Peyer's patch (tissue), 4 donors: ENCODE results near the gene GTPBP3. TPM values are rescaled to one million over a fixed set of nuclear protein-coding genes. Genes with fewer than 3 reads are reported as not detected.

ENCODE experiments used
- DNase-seq, 3 donors: peaks; one replicate each; pipeline ENCODE4 v3.0.0-alpha.2; 2017 to 2019
- H3K27ac ChIP-seq, 4 donors: fragments of 200-600 bp; sonication (generic); one replicate each; pipeline ENCODE4 v1.5.1; 2016 to 2019
- H3K27me3 ChIP-seq, 2 donors: fragments of 200-600 bp; sonication (generic); one replicate each; pipeline ENCODE4 v1.5.1; 2019
- H3K36me3 ChIP-seq, 3 donors: fragments of 200-600 bp; sonication (generic); one replicate each; pipeline ENCODE4 v1.5.1; 2016 to 2019
- H3K4me1 ChIP-seq, 4 donors: fragments of 200-600 bp; sonication (generic); one replicate each; pipeline ENCODE4 v1.5.1; 2016 to 2019
- H3K4me3 ChIP-seq, 4 donors: fragments of 200-600 bp; sonication (generic); 1 replicate in 3 of 4; 2 replicates in 1 of 4; pipeline ENCODE4 v1.5.1; 2016 to 2019; ENCODE audit warnings: mild to moderate bottlenecking in 1 of 4
- H3K9me3 ChIP-seq, 4 donors: fragments of 200-600 bp; sonication (generic); one replicate each; pipeline ENCODE4 v1.5.1; 2016 to 2019; ENCODE audit warnings: mild to moderate bottlenecking in 1 of 4
- CTCF ChIP-seq, 6 experiments: fragments of 450-650 bp in 4 of 6; fragments of 200-600 bp in 2 of 6; sonication (generic) in 1 of 6; IDR thresholded peaks; one replicate each; pipeline ENCODE4 v1.5.1; 2017 to 2019; ENCODE audit warnings: antibody characterized with exemption in 6 of 6, mild to moderate bottlenecking in 3 of 6, moderate library complexity in 1 of 6
- POLR2A ChIP-seq, 2 donors: fragments of 450-650 bp; IDR thresholded peaks; one replicate each; pipeline ENCODE4 v1.5.1; 2017; ENCODE audit warnings: antibody characterized with exemption in 2 of 2, mild to moderate bottlenecking in 2 of 2, moderate library complexity in 2 of 2
- total RNA-seq, 4 donors: library from RNA; depleted of rRNA; stranded (reverse); fragments of >200 nt; gene quantifications; one replicate each; pipeline ENCODE4 v1.1.0, GENCODE V29; 2016

Gene GTPBP3
- total RNA-seq, 4 donors from 2014 or later: 40.5 to 74.4 (median 57.7) TPM

DNA sequence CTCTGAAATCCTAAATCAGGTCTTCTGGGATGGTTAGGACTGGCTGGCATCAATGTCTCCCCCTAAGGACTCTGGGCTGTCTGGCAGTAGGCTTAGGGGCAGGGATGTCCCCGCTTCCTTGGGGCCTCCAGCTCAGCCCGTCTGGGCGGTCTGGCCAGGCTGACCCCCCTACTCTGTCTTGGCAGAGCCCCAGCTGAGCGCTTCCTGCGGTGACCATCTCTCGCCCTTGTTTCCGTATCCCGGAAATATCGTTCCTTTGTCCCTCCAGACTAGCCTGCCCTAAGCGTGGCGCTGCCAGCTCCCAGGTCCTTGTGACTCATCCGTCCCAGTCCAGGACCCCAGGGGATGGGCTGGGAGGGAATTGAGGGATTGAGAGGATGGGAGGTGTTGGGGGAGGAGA lies 11.3 kb downstream of the GTPBP3 start:
- H3K4me1 ChIP-seq: peaks cover 0 to 6% (median 0%) of the 10 kb centered on the region in 4 donors
- H3K4me3 ChIP-seq: no peak overlapping the region
- no peaks in the 10 kb centered on the region for H3K36me3 ChIP-seq
- DNase-seq: no peak
- no peaks in the 10 kb centered on the region for H3K9me3 ChIP-seq
- peak overlapping the region in 1 of 4 donors; percentile 42 for H3K27ac ChIP-seq
- no peaks in the 10 kb centered on the region for H3K27me3 ChIP-seq
- TF ChIP-seq CTCF (IDR thresholded peaks at IDR 0.05): no peak
- TF ChIP-seq POLR2A (IDR thresholded peaks at IDR 0.05): no peak

DNA sequence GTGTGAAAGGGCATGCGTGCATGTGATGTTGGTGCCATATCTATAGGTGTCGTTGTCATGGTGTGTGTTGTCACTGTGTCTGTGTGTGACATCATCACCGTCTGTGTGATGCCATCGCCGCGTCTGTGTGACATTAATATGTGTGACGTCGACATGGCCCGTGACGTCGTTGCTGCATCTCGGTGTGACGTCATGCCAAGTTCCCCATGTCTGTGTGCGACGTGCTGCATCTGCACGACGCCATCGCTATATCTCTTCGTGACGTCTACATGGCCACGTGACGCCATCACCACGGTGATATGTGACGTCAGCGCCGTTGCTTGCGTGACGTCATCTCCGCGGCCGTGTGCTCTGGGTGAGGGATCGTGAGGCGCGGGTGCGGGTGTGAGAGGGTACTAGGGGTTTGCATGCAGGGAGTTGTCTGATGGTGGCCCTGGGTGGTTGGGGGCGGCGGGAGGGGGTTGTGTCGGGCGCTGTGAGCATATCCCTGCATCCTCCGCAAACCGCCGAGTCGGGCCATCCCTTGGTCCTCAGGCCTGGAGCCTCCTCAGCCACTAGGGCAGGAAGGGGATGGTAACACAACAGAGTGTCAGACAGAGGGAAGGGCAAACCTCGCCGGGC lies 14.6 kb downstream of the GTPBP3 start:
- Histone ChIP-seq H3K27ac (no peak overlapping the region), H3K4me3 (no peak overlapping the region), H3K4me1 (no peaks in the 10 kb centered on the region), H3K9me3 (no peaks in the 10 kb centered on the region), H3K36me3 (no peaks in the 10 kb centered on the region), H3K27me3 (no peaks in the 10 kb centered on the region)
- no peak for TF ChIP-seq CTCF (IDR thresholded peaks at IDR 0.05)
- no peak for TF ChIP-seq POLR2A (IDR thresholded peaks at IDR 0.05)
- no peak for DNase-seq

DNA sequence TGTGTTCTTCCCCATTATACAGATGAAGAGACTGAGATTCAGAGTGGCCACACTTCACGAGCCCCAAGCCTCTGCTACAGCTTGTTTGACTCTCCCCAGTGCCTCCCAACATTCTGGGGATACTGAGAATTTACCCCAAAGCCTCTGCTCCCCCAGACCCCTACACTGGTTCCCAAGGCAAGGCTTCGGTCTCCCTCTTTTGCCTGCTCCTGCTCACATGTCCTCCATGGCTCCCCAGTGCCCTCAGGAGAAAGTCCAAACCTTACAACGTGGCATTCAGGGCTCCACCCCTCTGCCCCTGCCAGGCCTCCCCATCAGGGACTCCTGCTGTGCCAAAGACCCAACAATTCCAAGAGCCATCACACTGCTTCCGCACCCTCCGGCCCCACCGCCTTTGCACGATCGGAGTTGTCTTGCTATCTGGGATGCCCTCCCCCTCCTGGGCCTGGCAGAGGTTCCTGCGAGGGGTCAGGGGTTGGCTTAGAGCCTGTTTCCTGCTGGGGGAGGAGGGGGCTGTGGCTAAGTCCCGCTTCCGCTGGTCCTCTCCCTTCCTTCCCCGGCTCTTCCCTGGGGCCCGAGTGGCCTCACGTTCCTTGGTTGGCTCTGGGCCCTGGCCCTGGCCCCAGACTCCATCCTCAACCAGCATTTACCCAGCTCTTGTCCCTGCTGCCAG lies 15.4 kb downstream of the GTPBP3 start:
- H3K27ac ChIP-seq: peak overlapping the region in 1 of 4 donors; percentile 25
- H3K4me1 ChIP-seq: no peaks in the 10 kb centered on the region
- no peaks in the 10 kb centered on the region for H3K27me3 ChIP-seq
- no peaks in the 10 kb centered on the region for H3K9me3 ChIP-seq
- H3K4me3 ChIP-seq: no peak overlapping the region
- no peak for DNase-seq
- no peaks in the 10 kb centered on the region for H3K36me3 ChIP-seq
- no peak for TF ChIP-seq POLR2A (IDR thresholded peaks at IDR 0.05)

DNA sequence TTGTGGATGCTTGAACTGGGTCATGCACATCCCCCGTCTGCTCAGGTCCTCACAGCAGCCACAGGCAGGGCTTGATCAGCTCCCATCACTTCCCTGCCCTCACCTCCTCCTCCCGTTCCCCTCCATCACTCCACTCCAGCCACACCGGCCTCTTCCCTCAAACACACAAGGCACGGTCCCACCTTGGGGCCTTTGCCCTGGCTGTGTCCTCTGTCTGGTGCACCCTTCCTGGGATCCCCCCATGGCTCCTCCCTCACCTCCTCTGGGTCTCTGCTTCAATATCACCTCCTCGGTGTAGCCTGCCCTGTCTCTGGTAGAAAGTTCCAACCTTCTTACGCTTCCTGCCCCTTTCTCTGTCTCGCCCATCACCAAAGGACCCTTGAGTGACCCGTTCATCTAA lies 16.0 kb downstream of the GTPBP3 start:
- no peak for DNase-seq
- H3K9me3 ChIP-seq: no peaks in the 10 kb centered on the region
- TF ChIP-seq CTCF (IDR thresholded peaks at IDR 0.05) (no peak), POLR2A (IDR thresholded peaks at IDR 0.05) (no peak)
- no peak overlapping the region for H3K4me3 ChIP-seq
- no peaks in the 10 kb centered on the region for H3K36me3 ChIP-seq
- no peaks in the 10 kb centered on the region for H3K4me1 ChIP-seq
- no peaks in the 10 kb centered on the region for H3K27me3 ChIP-seq
- H3K27ac ChIP-seq: no peak overlapping the region

GRCh38 chr19:17357078-17357666 lies 19.8 kb downstream of the GTPBP3 start:
- H3K4me3 ChIP-seq: no peak overlapping the region
- H3K4me1 ChIP-seq: no peaks in the 10 kb centered on the region
- H3K27ac ChIP-seq: no peak overlapping the region
- no peaks in the 10 kb centered on the region for H3K36me3 ChIP-seq
- H3K9me3 ChIP-seq: no peaks in the 10 kb centered on the region
- TF ChIP-seq POLR2A (IDR thresholded peaks at IDR 0.05) (no peak), CTCF (IDR thresholded peaks at IDR 0.05) (no peak)
- no peaks in the 10 kb centered on the region for H3K27me3 ChIP-seq
- no peak for DNase-seq

DNA sequence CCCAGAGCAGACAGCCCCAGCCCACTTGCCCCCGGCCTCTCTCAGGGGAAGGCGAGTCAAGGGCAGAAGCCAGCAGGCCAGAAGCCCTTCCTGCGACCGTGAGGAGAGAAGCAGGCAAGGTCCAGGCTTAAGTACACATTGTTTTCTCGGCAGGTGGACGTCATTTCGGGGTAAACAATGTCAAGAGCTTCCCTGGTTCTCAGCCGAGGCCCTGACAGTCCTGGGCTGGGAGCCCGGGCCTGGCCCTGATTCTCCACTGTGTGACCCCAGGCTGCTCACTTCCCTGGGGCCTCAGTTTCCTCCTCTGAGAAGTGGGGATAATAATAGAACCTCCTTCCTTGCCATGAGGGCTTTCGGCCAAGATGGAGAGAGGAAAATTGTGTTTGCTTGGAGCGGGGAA lies 20.4 kb downstream of the GTPBP3 start:
- H3K4me1 ChIP-seq: no peaks in the 10 kb centered on the region
- H3K27me3 ChIP-seq: no peaks in the 10 kb centered on the region
- DNase-seq: no peak
- no peak for TF ChIP-seq POLR2A (IDR thresholded peaks at IDR 0.05)
- H3K27ac ChIP-seq: peak overlapping the region in 1 of 4 donors; percentile 22
- no peaks in the 10 kb centered on the region for H3K36me3 ChIP-seq
- no peaks in the 10 kb centered on the region for H3K9me3 ChIP-seq
- no peak overlapping the region for H3K4me3 ChIP-seq
